Central memory CD8-positive, alpha-beta T cell (primary cell): ENCODE results near the gene KCNQ2.

Experiments used
- ATAC-seq: fragments of 150-1000 bp; cut with Tn5 transposase; replicated peaks from 2 replicates; pipeline ENCODE4 v1.10.0; 2022; ENCODE audit warnings: mild to moderate bottlenecking, moderate FRiP score, moderate number of reproducible peaks; ENCODE audit not compliant: poor library complexity, severe bottlenecking; ENCODE audit errors: extremely low read depth
- DNase-seq, 2 donors: peaks; one replicate each; pipeline ENCODE4 v3.0.0; 2021; ENCODE audit warnings: low spot score in 2 of 2
- H3K27ac Mint-ChIP-seq: one replicate; pipeline ENCODE4 v1.8.0; 2022; ENCODE audit warnings: low read depth, mild to moderate bottlenecking, moderate library complexity, mixed read lengths
- H3K27me3 Mint-ChIP-seq: one replicate; pipeline ENCODE4 v1.8.0; 2022; ENCODE audit warnings: mixed read lengths
- H3K36me3 Mint-ChIP-seq: one replicate; pipeline ENCODE4 v1.8.0; 2022; ENCODE audit warnings: mild to moderate bottlenecking, moderate library complexity, mixed read lengths; ENCODE audit not compliant: insufficient read depth
- H3K4me1 Mint-ChIP-seq: one replicate; pipeline ENCODE4 v1.8.0; 2022; ENCODE audit warnings: mixed read lengths
- H3K4me3 Mint-ChIP-seq: one replicate; pipeline ENCODE4 v1.8.0; 2022; ENCODE audit warnings: mild to moderate bottlenecking, moderate library complexity, mixed read lengths
- H3K9me3 Mint-ChIP-seq: one replicate; pipeline ENCODE4 v1.8.0; 2022; ENCODE audit warnings: mixed read lengths

KCNQ2 gene

DNA sequence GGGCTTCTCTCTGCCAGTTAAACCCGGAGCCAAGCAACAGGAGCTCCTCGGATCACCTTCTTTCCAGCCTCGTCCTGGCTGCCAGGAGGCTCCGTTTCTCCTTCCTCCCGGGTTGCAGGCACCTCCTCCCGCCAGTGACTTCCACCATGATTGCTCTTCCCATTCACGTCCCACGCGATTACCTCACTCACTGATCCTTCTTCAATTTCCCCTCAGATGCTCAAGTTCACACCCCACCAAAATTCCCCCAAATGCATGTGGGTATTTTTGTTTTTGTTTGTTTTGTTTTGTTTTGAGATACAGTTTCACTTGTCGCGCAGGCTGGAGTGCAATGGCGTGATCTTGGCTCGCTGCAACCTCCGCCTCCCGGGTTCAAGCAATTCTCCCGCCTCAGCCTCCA lies 25.1 kb downstream of the KCNQ2 start:
- ATAC-seq (no peak), DNase-seq (no peak)
- Mint-ChIP-seq H3K36me3 (peaks cover 16% of the 10 kb centered on the region), H3K4me1 (peaks cover 1% of the 10 kb centered on the region), H3K27me3 (peaks cover 19% of the 10 kb centered on the region), H3K4me3 (no peak overlapping the region), H3K9me3 (peaks cover 12% of the 10 kb centered on the region), H3K27ac (no peak overlapping the region)

DNA sequence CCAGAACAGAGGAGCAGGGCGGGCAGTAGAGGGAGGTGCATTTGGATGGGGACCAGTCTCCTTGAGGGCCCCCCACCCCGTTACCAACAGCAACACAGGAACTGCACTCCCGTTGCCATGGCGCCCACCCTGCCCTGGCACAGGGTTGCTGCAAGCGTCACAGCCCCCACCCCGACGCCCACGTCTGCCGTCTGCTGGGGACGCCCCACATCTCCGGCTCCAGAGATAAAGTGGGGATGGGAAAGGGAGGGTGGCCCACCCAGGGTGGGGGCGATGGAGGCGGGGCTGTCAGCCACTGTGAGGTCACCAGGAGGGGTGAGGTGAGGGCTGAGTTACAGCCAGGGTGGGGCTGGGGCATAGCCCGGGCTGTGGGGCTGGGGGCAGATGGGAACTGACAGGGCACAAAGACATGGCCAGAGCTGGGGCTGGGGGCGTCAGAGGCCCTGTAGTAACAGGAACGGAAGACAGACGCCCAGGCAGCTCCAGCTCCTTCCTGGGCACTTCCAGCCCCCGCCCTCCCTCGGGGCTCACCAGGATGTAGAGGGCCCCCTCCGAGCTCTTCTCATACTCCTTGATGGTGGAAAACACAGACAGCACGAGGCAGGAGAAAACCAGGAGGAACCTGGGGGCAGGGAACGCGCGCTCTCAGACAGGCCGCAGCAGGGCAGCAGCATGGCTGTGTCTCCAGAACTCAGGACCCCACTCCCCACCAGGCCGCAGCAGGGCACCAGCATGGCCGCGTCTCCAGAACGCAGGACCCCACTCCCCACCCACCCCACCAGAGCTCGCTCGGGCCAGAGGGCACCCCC lies 26.0 kb downstream of the KCNQ2 start:
- Mint-ChIP-seq H3K36me3 (peaks cover 19% of the 10 kb centered on the region), H3K4me1 (peaks cover 10% of the 10 kb centered on the region), H3K27ac (no peak overlapping the region), H3K27me3 (peaks cover 19% of the 10 kb centered on the region), H3K4me3 (no peak overlapping the region), H3K9me3 (peaks cover 14% of the 10 kb centered on the region)
- ATAC-seq (no peak), DNase-seq (no peak)

DNA sequence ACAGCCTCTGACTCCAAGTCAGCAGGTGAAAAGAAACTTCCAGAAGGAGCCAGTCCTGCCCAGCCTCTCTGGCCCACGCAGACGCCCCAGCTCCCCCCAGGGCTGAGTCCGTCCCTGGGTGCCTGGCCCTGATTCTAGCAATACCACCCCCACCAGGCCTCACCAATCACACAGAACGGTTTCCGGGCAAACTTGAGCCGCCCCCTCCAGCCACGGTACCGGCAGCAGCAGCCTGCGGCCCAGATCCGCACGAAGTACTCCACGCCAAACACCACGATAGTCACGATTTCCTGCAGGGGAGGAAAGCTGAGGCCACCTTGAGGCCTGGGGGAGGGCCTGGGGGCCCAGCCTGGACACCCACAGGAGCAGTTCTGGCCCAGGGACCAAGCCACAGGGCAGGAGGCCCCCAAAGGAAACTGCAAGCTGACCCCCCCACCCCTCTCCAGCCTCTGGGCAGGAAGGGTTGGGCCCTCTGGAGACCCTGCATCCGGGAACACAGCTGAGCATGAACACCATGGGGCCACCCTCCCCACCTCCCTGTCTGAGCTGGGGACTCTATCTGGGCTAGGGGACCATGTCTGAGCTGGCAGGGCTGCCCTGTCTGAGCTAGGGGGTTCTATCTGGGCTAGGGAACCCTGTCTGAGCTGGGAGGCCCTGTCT lies 27.2 kb downstream of the KCNQ2 start:
- DNase-seq (no peak), ATAC-seq (no peak)
- H3K27me3 Mint-ChIP-seq, result peaks cover 19% of the 10 kb centered on the region
- peaks cover 15% of the 10 kb centered on the region for H3K4me1 Mint-ChIP-seq
- H3K4me3 Mint-ChIP-seq, result no peak overlapping the region
- H3K9me3 Mint-ChIP-seq, result peaks cover 14% of the 10 kb centered on the region
- no peak overlapping the region for H3K27ac Mint-ChIP-seq
- H3K36me3 Mint-ChIP-seq, result peaks cover 22% of the 10 kb centered on the region

DNA sequence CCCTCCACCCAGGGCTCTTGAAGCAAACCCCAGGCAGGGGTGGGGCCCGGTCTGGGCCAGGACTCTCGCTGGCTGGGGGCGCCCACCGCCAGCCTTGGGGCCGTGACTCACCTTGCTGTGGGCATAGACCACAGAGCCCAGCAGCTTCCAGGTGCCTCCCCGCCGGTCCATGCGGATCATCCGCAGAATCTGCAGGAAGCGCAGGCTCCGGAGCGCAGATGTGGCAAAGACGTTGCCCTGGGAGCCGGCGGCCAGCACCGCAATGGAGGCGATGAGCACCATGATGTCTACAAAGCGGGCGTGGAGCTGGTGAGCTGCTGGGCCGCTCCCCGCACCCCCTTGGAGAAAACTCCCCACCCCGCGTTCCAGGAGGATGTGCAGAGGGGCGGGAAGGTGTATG lies 27.9 kb downstream of the KCNQ2 start:
- Mint-ChIP-seq H3K27me3 (peaks cover 19% of the 10 kb centered on the region), H3K4me3 (no peak overlapping the region), H3K27ac (no peak overlapping the region), H3K4me1 (peaks cover 15% of the 10 kb centered on the region), H3K9me3 (peaks cover 14% of the 10 kb centered on the region), H3K36me3 (peaks cover 22% of the 10 kb centered on the region)
- ATAC-seq (no peak), DNase-seq (no peak)

DNA sequence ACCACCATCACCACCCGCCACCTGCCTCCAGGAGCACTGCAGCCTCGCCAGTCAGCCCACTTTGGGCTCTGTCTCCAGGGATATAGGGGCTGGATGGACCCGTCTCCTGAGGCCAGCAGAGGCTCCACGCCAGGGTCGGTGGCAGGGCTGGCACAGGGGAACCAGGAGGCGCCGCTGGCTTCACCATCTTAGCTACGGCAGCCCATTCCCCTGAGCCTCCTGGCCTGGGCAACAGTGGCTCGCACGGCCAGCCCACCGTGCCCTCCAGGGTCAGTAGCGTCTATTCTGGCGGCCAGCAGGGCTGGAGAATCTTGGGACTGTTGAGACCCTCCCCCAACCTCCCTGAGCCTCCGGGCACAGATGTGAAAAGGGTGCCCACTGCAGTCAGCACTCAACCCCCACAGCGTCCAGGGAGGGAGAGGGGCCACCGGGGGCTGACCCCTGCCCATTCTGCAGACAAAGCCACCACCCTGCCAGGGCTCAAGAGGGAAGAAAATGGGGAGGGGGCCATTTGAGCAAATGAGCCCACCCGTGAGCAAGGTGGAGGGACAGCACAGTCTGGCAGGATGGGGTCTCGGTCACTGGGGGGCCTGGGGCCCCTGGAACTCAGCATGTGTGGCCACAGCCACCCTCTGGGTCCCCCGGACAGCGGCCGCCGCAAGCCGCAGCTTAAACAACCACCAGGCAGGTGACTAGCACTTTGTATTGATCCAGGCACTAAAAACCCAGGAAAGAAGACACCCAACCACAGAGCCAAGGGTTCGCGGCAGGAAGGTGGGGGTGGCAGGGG lies 28.7 kb downstream of the KCNQ2 start:
- Mint-ChIP-seq H3K4me3 (no peak overlapping the region), H3K9me3 (peaks cover 14% of the 10 kb centered on the region), H3K36me3 (peaks cover 20% of the 10 kb centered on the region), H3K27ac (no peak overlapping the region), H3K27me3 (peaks cover 25% of the 10 kb centered on the region), H3K4me1 (peaks cover 15% of the 10 kb centered on the region)
- DNase-seq, result no peak
- ATAC-seq, result no peak

DNA sequence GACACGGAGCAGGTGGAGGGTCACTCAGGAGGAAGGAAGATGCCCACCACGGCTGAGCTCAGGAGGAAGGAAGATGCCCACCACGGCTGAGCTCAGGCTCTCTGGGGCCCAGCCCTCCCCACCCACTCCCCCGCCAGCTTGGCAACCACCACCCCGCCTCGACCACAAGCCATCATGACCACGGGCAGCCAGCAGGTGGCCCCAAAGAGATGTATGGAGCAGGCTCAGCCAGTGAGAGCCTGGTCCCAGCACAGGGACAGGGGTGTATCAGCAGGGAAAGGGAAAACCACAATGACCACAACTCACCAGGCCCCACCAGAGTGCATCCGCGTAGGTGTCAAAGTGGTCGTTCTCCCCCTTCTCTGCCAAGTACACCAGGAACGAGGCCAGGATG lies 30.4 kb downstream of the KCNQ2 start:
- H3K9me3 Mint-ChIP-seq, result peaks cover 14% of the 10 kb centered on the region
- peak; percentile 23 to 49 for DNase-seq
- H3K27me3 Mint-ChIP-seq, result peaks cover 12% of the 10 kb centered on the region
- peak; percentile 57 for ATAC-seq
- H3K4me1 Mint-ChIP-seq, result peaks cover 15% of the 10 kb centered on the region
- peaks cover 20% of the 10 kb centered on the region for H3K36me3 Mint-ChIP-seq
- peak overlapping the region; percentile 51 for H3K4me3 Mint-ChIP-seq
- peak overlapping the region; percentile 74 for H3K27ac Mint-ChIP-seq

DNA sequence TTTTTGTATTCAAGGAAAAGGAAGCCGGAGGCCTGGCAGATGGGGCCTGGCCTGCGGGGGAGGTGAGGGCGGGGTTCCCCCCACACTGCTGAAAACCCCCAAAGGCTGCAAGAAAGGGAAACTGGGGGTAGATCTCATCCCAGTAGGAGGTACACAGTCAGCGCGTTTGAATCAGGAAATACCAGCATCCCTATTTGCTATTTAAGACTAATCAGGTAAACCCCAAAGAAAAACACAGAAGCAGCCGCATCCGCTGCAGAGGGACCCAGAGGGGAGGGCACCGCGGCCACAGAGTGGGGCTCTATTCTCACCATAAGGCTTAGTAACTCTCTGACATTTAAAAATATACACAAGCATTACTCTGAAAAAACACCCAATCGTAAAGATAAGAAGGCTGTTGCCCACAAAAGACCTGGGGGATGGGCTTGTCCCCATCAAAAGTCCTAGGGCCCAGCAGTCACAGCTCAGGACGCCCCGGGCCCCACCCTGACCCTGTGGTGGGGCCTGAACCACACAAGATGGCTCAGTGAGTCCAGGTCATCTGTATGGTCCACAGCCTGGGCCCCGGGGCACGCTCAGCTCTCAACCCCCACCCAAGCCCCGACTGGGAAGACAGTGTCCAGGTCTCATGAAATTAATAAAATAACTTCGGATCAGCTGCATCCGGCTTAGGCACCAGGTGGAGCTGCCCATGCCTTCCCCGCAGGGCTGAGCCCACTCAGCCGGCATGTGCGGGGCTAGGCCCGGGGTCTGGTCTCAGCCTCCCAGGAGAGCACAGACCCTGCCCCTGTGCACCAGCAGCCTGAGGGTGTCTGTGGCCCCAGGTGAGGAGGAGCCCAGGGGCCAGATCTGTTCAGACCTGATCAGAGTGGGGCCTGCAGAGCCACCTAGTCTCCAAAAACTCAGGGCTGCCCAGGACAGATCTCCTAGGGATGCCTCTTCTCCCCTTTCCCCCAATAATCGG lies 31.0 kb downstream of the KCNQ2 start:
- H3K4me1 Mint-ChIP-seq, result peaks cover 15% of the 10 kb centered on the region
- H3K27ac Mint-ChIP-seq, result peak overlapping the region; percentile 74
- peak in 1 of 2 donors; percentile 25 for DNase-seq
- peaks cover 14% of the 10 kb centered on the region for H3K9me3 Mint-ChIP-seq
- H3K4me3 Mint-ChIP-seq, result peak overlapping the region; percentile 51
- peak; percentile 77 for ATAC-seq
- peaks cover 7% of the 10 kb centered on the region for H3K27me3 Mint-ChIP-seq
- H3K36me3 Mint-ChIP-seq, result peaks cover 20% of the 10 kb centered on the region

DNA sequence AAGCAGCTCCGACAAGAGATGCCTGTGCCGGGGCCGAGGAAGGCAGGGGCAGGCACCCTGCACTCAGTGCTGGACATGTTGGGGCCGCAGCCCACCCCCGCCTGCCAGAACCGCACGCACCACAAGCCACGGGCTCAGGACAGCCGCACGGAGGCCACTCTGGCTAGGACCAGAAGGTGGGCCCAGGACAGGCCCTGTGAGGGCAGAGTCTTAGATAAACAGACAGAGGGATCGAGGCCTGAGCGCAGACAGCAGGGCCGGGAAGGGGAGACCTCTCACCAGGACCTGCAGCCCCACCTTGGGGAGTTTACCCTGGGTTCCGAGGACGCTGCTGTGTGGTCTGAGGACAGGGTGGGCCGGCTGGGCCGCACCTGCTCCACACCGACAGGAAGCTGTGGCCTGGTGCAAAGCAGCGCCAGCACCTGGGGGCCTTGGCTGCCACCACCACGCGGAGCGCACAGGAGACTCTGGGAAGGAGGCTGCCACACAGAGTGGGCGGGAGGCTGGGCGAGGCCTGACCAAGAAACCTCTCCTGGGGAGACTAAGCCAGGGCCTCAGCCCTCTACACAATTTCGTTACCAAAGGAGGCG lies 32.0 kb downstream of the KCNQ2 start:
- no peak for DNase-seq
- Mint-ChIP-seq H3K4me3 (no peak overlapping the region), H3K4me1 (peaks cover 15% of the 10 kb centered on the region), H3K27me3 (peaks cover 7% of the 10 kb centered on the region), H3K9me3 (peaks cover 14% of the 10 kb centered on the region), H3K27ac (no peak overlapping the region), H3K36me3 (peaks cover 20% of the 10 kb centered on the region)
- ATAC-seq, result no peak

DNA sequence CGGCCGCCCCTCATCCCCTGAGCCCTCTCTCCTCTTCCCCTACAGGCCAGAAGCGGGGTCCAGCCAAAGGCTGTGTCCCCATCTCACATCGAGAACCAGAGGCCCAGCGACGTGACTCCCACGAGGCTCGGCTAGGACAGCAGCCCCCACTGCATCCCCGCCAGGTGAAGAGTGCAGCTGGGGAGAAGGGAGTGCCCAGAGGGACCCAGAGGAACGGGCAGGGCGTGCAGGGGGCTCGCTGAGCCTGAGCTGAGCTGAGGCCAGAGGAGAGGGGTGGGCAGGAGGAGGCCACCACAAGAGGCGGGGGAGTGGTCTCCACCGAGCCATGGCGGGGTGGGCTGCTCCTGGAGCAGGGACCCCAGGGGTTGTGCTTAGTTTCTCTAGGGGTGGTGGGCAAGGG lies 32.6 kb downstream of the KCNQ2 start:
- H3K36me3 Mint-ChIP-seq, result peaks cover 21% of the 10 kb centered on the region
- no peak overlapping the region for H3K4me3 Mint-ChIP-seq
- H3K27me3 Mint-ChIP-seq, result peaks cover 7% of the 10 kb centered on the region
- H3K4me1 Mint-ChIP-seq, result peaks cover 17% of the 10 kb centered on the region
- DNase-seq (no peak), ATAC-seq (no peak)
- H3K27ac Mint-ChIP-seq, result no peak overlapping the region
- H3K9me3 Mint-ChIP-seq, result peaks cover 14% of the 10 kb centered on the region

DNA sequence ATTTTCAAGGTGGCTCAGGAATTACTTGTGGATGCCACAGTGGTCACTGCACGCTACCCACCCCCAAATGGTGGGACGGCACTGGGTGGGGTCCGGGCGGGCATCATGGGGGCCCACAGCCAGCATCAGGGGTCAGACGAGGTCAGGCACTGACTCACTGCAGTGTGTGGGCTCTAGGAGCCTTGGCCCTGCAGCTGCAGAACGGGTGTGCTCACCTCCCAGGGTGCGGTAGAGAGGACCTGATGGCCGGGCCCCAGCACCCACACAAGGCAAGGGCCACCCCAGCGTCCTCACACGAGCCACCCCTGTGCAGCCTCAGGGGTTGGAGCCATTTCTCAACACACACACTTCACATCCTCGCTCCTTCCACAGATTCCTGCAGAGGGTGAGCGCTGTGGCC lies 34.3 kb downstream of the KCNQ2 start:
- H3K27ac Mint-ChIP-seq, result no peak overlapping the region
- peaks cover 16% of the 10 kb centered on the region for H3K36me3 Mint-ChIP-seq
- ATAC-seq (no peak), DNase-seq (no peak)
- H3K4me3 Mint-ChIP-seq, result no peak overlapping the region
- H3K9me3 Mint-ChIP-seq, result peaks cover 10% of the 10 kb centered on the region
- H3K4me1 Mint-ChIP-seq, result peaks cover 23% of the 10 kb centered on the region
- H3K27me3 Mint-ChIP-seq, result peaks cover 7% of the 10 kb centered on the region

DNA sequence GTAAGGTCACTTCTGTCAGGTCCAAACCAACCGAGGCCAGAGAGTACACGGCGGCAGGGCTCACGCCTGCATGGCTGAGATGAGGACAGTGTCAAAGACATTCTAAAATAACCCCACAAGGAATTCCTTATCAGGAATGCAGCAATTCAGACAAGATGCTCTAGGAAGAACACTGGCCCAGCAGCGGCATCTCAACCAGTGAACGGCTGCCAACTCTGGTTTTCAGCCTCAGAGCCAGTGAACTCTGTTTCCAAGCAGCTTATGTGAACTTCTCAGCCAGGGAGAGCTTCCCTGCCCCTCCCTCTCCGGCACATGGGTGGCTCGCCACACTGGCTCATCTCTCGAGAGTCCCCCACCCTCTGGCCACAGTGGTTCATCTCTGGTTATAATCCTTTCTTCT lies 36.9 kb downstream of the KCNQ2 start:
- Mint-ChIP-seq H3K4me3 (no peak overlapping the region), H3K27ac (no peak overlapping the region), H3K9me3 (no peaks in the 10 kb centered on the region), H3K27me3 (peaks cover 7% of the 10 kb centered on the region), H3K4me1 (peaks cover 13% of the 10 kb centered on the region), H3K36me3 (peaks cover 3% of the 10 kb centered on the region)
- DNase-seq (no peak), ATAC-seq (no peak)
